GM12873 (cell line): ENCODE data around the gene NATD1.

Experiments
- TF ChIP-seq, protein P1 (sequence below): IDR thresholded peaks from 2 replicates; pipeline ENCODE4 v1.5.1; 2012; ENCODE audit warnings: low read depth, mild to moderate bottlenecking, moderate library complexity, low read length, control low read depth; ENCODE audit not compliant: insufficient read depth; ENCODE audit errors: missing control alignments

NATD1 gene

GRCh38 chr17:21240369-21241055, 12.7 kb downstream of the NATD1 start:
- TF ChIP-seq, protein P1, sequence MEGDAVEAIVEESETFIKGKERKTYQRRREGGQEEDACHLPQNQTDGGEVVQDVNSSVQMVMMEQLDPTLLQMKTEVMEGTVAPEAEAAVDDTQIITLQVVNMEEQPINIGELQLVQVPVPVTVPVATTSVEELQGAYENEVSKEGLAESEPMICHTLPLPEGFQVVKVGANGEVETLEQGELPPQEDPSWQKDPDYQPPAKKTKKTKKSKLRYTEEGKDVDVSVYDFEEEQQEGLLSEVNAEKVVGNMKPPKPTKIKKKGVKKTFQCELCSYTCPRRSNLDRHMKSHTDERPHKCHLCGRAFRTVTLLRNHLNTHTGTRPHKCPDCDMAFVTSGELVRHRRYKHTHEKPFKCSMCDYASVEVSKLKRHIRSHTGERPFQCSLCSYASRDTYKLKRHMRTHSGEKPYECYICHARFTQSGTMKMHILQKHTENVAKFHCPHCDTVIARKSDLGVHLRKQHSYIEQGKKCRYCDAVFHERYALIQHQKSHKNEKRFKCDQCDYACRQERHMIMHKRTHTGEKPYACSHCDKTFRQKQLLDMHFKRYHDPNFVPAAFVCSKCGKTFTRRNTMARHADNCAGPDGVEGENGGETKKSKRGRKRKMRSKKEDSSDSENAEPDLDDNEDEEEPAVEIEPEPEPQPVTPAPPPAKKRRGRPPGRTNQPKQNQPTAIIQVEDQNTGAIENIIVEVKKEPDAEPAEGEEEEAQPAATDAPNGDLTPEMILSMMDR = no peak

DNA sequence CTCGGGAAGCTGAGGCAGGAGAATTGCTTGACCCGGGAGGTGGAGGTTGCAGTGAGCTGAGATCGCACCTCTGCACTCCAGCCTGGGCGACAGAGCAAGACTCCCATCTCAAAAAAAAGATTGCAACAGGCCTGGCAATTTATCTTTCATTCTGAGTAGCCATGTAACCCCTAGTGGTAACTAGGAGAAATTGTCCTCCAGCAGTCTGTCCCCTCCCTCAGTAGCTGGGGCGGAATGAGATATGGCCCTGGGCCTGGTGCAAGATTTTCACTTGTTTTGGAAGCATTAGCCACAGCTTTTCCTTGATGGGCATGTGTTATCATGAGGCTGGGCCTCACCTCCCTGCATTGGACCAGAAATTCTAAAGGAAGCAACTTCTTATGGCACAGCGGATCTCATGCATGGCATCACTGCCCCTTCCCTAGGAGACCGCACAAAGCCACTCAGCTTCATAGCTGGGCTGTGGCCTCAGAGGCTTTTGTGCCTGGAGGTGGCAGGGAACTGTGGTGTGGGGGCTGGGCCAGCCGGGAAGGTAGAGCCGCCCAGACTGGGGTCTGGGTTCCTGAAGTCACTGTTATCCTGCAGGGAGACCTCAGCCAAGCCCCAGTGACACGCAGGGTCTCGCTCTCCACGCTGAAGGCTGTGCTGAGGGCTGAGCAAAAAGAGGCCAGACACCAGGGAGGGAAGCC, 13.4 kb downstream of the NATD1 start:
- TF ChIP-seq, protein P1 = peak; percentile 55

DNA sequence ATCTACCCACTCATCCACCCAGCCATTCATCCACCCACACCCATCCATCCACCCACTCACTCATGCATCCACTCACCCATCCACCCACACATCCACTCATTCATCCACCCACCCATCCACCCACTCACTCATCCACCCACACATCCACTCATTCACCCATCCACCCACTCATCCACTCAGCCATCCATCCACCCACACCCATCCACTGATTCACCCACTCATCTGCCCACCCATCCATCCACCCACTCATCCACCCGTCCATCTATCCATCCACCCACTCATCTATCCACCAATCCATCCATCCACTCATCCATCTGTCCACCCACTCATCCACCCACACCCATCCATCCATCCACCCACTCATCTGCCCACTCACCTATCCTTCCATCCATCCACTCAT, 17.3 kb downstream of the NATD1 start:
- TF ChIP-seq, protein P1 = no peak

DNA sequence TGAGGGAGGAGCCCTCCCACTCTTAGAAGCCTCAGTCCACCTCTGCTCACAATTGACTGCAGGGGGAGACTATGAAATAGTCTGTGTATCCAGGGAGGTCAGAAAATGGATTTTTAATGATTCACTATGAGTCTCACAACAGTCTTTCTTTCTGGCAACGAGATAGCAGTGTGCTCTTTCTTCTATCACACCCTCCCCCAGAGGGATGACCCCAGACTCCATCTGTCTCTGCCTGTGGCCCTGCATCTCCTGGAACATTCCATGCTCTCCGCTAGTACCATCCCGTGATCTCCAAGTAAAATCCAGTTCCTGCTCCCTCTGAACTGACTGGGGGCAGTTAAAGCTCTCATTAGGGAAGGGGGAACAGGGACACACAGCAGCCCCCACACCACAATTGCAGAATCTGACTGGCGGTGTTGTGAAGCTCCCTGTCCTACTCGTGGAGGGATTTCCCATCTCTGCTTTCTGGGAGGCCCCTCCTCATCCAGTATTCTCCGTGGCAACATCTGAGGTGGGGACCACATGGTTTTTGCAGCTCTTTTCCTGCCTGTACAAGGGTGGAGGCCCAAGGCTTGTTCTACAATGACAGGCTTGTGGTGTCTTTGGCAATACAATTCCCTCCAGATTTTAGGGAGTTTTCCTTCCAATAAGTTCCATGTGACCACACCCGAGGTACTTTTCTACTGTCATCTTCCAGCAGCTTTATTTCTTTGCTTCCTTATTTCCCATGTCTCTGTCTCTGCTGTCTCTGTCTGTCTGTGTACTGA, 19.4 kb downstream of the NATD1 start:
- TF ChIP-seq, protein P1 = no peak

DNA sequence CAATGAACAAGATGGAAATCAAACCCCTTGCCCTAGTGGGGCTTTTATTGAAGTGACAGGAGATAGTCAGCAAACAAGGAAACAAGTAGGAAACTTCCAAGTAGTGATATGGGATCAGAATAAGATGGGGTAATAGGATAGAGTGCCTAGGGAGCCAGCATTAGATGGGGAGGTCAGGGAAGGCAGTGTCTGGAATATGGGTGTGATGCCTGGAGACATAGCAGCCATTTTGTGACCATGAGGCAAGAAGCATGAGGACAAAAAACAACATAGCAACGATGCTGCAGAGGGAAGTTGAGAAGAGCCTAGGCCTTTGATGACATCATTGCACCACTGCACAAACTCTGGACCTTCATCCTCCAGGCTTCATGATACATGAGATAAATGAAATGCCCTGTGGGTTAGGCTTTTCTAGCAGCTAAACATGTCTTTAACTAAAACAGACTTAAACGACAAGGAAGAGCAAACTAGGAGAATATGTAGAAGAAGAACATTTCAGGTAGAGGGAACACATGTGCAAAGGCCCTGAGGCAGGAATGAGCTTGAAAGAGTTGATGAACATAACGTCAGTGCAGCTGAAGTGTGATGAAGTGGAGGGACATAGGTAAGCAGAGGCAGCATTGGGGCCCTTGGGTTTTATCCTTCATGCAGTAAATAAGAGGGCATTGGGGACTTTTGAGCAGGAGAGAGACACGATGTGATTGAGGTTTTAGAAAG, 21.0 kb downstream of the NATD1 start:
- TF ChIP-seq, protein P1 = no peak

DNA sequence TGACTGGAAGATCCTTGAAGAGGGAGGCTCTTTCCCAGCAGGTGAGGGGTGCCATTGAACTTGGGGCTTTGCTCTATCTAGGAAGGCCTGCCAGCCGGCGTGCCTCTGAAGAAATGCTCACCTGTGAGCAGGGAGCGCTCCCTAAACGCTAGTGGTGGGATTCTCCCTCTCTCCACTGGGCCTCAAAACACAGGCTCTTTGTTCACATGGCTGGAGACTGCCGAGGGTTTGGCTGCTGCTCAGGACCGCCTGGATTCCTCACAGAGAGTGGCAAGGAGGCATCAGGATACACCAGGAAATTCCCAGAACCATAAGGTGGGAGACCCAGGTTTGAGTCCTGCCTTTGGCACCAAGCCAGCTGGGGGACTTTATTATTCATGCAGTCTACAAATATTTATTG, 21.7 kb downstream of the NATD1 start:
- TF ChIP-seq, protein P1 = no peak

GRCh38 chr17:21228845-21229244, 24.4 kb downstream of the NATD1 start:
- TF ChIP-seq, protein P1 = no peak
